Measurements from ENCODE around the gene AKIRIN1. TPM values are rescaled to one million over a fixed set of nuclear protein-coding genes. Genes with fewer than 3 reads are reported as not detected.

AKIRIN1 gene
- total and polyA plus RNA-seq, 10 of the 15 experiments (the other 5 are each of a cell fraction or from before 2014, with no cell fraction given) = 7.5 to 72.3 (median 50.4) TPM

- no peaks in the 10 kb centered on the region for H3K4me1 ChIP-seq (ENCODE audit: control insufficient read depth, insufficient read depth, low read length)
- H3K79me2 ChIP-seq (ENCODE audit: control insufficient read depth, insufficient read depth, low read length) = no peaks in the 10 kb centered on the region
- TF ChIP-seq ESRRA (IDR thresholded peaks at IDR 0.05; ENCODE audit: low read length) (no peak), RAD21 (IDR thresholded peaks at IDR 0.05; ENCODE audit: insufficient read depth, low read depth, low read length) (no peak), TARDBP (IDR thresholded peaks at IDR 0.05; ENCODE audit: borderline replicate concordance) (no peak), E2F4 (IDR thresholded peaks at IDR 0.05; ENCODE audit: low read depth, low read length) (no peak), POLR2A (IDR thresholded peaks at IDR 0.05; ENCODE audit: low read depth, low read length) (no peak), RB1 (IDR thresholded peaks at IDR 0.05; ENCODE audit: borderline replicate concordance) (no peak), SIX5 (IDR thresholded peaks at IDR 0.05; ENCODE audit: low read depth, low read length, severe bottlenecking) (no peak), RUNX3 (IDR thresholded peaks at IDR 0.05; ENCODE audit: low read length) (no peak), MYB (IDR thresholded peaks at IDR 0.05; ENCODE audit: borderline replicate concordance, low read depth, low read length) (no peak)
- FAIRE-seq (no peak), DNase-seq (ENCODE audit: low read depth, low spot score) (no peak), ATAC-seq (no peak)
- 61% methylated on average over 8 of the region's 10 CpGs for WGBS (ENCODE audit: insufficient coverage, insufficient replicate concordance, low lambda C conversion rate, missing lambda C conversion rate)
- CTCF ChIA-PET = no interaction called here
- H3K4me3 ChIP-seq = no peak overlapping the region
- POLR2A ChIA-PET = no interaction called here
- H3K4me2 ChIP-seq (ENCODE audit: control insufficient read depth, insufficient read depth) = no peak overlapping the region
- no peak overlapping the region for H3K27ac ChIP-seq (ENCODE audit: control insufficient read depth, insufficient read depth)
- no peaks in the 10 kb centered on the region; a peak in 1 of 4 replicates for H3K27me3 ChIP-seq (replicated peaks in 1 of 2; ENCODE audit: control insufficient read depth in 2 of 2, insufficient read depth in 2 of 2, low read length in 1 of 2)
- SMC1A ChIA-PET (ENCODE audit: uncharacterized antibody, unreplicated experiment) = no interaction called here
- no TSS peak for BruUV-seq (replicated peaks)
- RAD21 ChIA-PET (ENCODE audit: unreplicated experiment) = no interaction called here
- H3K9me3 ChIP-seq (replicated peaks; ENCODE audit: control insufficient read depth, insufficient read depth, low read length) = no peaks in the 10 kb centered on the region
- no peaks in the 10 kb centered on the region for H3K36me3 ChIP-seq (ENCODE audit: control insufficient read depth in 2 of 2, insufficient read depth in 2 of 2, low read length in 1 of 2)
- H3K9ac ChIP-seq (ENCODE audit: control insufficient read depth, insufficient read depth, low read length) = no peak overlapping the region
- in situ Hi-C loops (cut with MboI) (no loop called here), intact Hi-C loops (cut with micrococcal nuclease; ENCODE audit: unreplicated experiment) (no loop called here)
- no peaks in the 10 kb centered on the region for H4K20me1 ChIP-seq (ENCODE audit: control insufficient read depth, insufficient read depth)
- H2AFZ ChIP-seq (ENCODE audit: control insufficient read depth, low read depth, low read length) = no peak overlapping the region
Measured at GRCh38 chr1:38942664-38943428, 48.2 kb upstream of the AKIRIN1 start.
